ENCODE data around the gene DHH. TPM values are rescaled to one million over a fixed set of nuclear protein-coding genes. Genes with fewer than 3 reads are reported as not detected.

The DHH gene
- total and polyA plus RNA-seq, 9 of the 15 experiments (the other 6 are each of a cell fraction or from before 2014, with no cell fraction given): 0.07 to 2.6 (median 0.54) TPM

- TF ChIP-seq RBM34 (IDR thresholded peaks at IDR 0.05; ENCODE audit: borderline replicate concordance, insufficient read depth, low read length): no peak
- TF ChIP-seq HCFC1 (IDR thresholded peaks at IDR 0.05; ENCODE audit: low read depth, low read length): no peak
- TF ChIP-seq KLF1 (tag; IDR thresholded peaks at IDR 0.05): no peak
- TF ChIP-seq SRSF7 (optimal IDR thresholded peaks at IDR 0.05; ENCODE audit: low read depth, low read length): no peak
These were observed 1.7 kb downstream of the DHH start (continued) for GRCh38 chr12:49092816-49093406.

GRCh38 chr12:49092086-49092815 lies 2.4 kb downstream of the DHH start:
- Histone ChIP-seq H3K4me2 (ENCODE audit: insufficient read depth, low read length) (peak overlapping the region; percentile 81), H3K27ac (ENCODE audit: extremely low read depth, low read depth, low read length) (peak overlapping the region; percentile 91), H3K79me2 (ENCODE audit: control insufficient read depth, insufficient read depth, low read length) (peaks cover 12% of the 10 kb centered on the region; the same call in 1 of the 3 replicates), H3K27me3 (ENCODE audit: control insufficient read depth in 2 of 2, insufficient read depth in 2 of 2, low read length in 2 of 2) (no peaks in the 10 kb centered on the region), H3K9me3 (replicated peaks; ENCODE audit: control insufficient read depth, insufficient read depth, low read depth, low read length) (no peaks in the 10 kb centered on the region), H3K4me3 (peak overlapping the region; percentile 26), H2AFZ (ENCODE audit: low read depth, low read length) (peak overlapping the region; percentile 92), H3K9me1 (ENCODE audit: control insufficient read depth, insufficient read depth, low read length) (peaks cover 2% of the 10 kb centered on the region), H4K20me1 (replicated peaks; ENCODE audit: control insufficient read depth, insufficient read depth, low read length) (no peaks in the 10 kb centered on the region), H3K4me1 (replicated peaks in 1 of 2; ENCODE audit: control insufficient read depth in 2 of 2, insufficient read depth in 2 of 2, low read length in 2 of 2) (peaks cover 73 to 74% of the 10 kb centered on the region in 2 experiments), H3K36me3 (ENCODE audit: control insufficient read depth, insufficient read depth, low read length) (peaks cover 9% of the 10 kb centered on the region; the same call in 1 of the 3 replicates), H3K9ac (ENCODE audit: insufficient read depth in 1 of 2, low read depth in 2 of 2, low read length in 2 of 2) (peak overlapping the region; percentile 65 to 85)
- WGBS (ENCODE audit: insufficient coverage, low coverage, missing lambda C conversion rate): 0% methylated on average over 32 of the region's 32 CpGs
- in situ Hi-C loops (cut with MboI): no loop called here
- POLR2A ChIA-PET: interaction anchor here (0.5 to 6.6 kb wide), 22 partner anchors 8 to 230 kb away, joined by 3 to 103 read pairs (median 4); partner anchors contain the start of genes LMBR1L, PRKAG1, RHEBL1 and RND1
- FAIRE-seq (peak; percentile 95), DNase-seq (ENCODE audit: extremely low read depth in 1 of 4, low spot score in 3 of 4) (peak; percentile 93 to 98 (median 93)), ATAC-seq (peak; percentile 73)
- BruUV-seq (replicated peaks): no TSS peak
- CTCF ChIA-PET (ENCODE audit: low intra/inter-chr PET ratio): interaction anchor here (0.7 to 1.8 kb wide), 5 partner anchors 28 to 141 kb away, joined by 3 to 15 read pairs (median 4); no protein-coding TSS in a partner anchor
- intact Hi-C loops (cut with micrococcal nuclease): loop anchor here (1.0 kb wide), 1 partner anchor 93 kb away; the partner anchor contains the start of gene DDN
- no peak for TF ChIP-seq NELFE (IDR thresholded peaks at IDR 0.05; ENCODE audit: insufficient read depth, insufficient read length)
- TF ChIP-seq BCLAF1 (IDR thresholded peaks at IDR 0.05; ENCODE audit: borderline replicate concordance in 1 of 2, control insufficient read depth in 1 of 2, low read depth in 2 of 2, low read length in 1 of 2): peak; percentile 33 to 83; a peak in 1 of 4 replicates
- no peak for TF ChIP-seq RBM34 (IDR thresholded peaks at IDR 0.05; ENCODE audit: borderline replicate concordance, insufficient read depth, low read length)
- TF ChIP-seq HNRNPLL (IDR thresholded peaks at IDR 0.05; ENCODE audit: low read depth, low read length, poor library complexity, severe bottlenecking): no peak
- no peak; the same call in 1 of the 2 replicates for TF ChIP-seq HSF4 (CRISPR knock-in tag; IDR thresholded peaks at IDR 0.05; ENCODE audit: borderline replicate concordance)
- no peak for TF ChIP-seq CEBPB (tag; IDR thresholded peaks at IDR 0.05)
- TF ChIP-seq HDAC1 (IDR thresholded peaks at IDR 0.05): peak in 1 of 2 experiments; percentile 86; a peak in 2 of 4 replicates
- peak; percentile 68 to 85 for TF ChIP-seq E2F6 (IDR thresholded peaks at IDR 0.05; ENCODE audit: borderline replicate concordance in 1 of 2, extremely low read depth in 1 of 2, insufficient read depth in 1 of 2, insufficient read length in 1 of 2, low read depth in 1 of 2, low read length in 1 of 2, poor library complexity in 1 of 2, severe bottlenecking in 1 of 2)
- peak; percentile 92 for TF ChIP-seq TEAD4 (IDR thresholded peaks at IDR 0.05; ENCODE audit: low read length)
- TF ChIP-seq TEAD4 (CRISPR knock-in tag; IDR thresholded peaks at IDR 0.05; ENCODE audit: borderline replicate concordance): no peak
- TF ChIP-seq PRMT5 (CRISPR knock-in tag; IDR thresholded peaks at IDR 0.05): no peak
